Activated naive CD4-positive, alpha-beta T cell treated with Interleukin-2 at 50 U/mL for 16 hours (primary cell): ENCODE results near the gene HBP1.
"Not testable (repeated sequence)": the region's sequence is repeated elsewhere in the genome, so short reads cannot be mapped to it uniquely, and the experiment has no call there.

Source experiments
- DNase-seq: peaks from one replicate; pipeline ENCODE4 v3.0.0-alpha.2; 2020

Gene HBP1

DNA sequence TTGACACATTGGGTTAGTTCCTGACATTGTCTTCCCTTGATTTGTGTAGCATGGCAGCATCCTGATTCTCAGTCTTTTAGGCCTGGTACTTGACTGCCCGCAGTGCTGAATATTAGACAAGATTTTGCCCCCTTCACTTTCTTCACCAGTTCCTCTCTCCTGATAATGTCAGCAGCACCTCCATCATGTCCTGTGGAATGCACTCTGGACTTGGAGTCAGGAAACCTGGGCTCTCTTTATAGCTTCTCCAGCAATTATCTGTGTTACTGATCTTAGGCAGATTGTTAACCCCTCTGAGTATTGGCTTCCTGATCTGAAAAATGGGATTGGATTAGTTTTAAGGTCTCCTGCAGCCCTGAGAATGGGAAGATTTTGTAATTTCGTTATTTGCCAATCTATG, 19.0 kb downstream of the HBP1 start:
- no peak for DNase-seq

DNA sequence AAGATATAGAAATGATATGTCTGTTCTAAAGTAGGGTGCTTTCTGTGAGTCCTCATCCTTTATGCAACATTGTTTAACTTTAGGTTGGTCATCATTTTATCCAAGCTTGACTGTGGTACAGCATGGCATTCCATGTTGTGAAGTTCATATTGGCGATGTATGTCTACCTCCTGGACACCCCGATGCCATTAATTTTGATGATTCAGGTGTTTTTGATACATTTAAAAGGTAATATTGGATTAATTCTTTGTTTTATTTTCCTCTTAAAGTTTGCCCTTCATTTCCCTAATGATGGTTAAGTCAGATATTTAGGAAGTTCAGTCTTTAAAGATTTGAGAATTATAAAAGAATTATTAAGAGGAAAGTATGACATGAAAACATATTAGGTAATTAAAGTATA, 21.3 kb downstream of the HBP1 start:
- no peak for DNase-seq

DNA sequence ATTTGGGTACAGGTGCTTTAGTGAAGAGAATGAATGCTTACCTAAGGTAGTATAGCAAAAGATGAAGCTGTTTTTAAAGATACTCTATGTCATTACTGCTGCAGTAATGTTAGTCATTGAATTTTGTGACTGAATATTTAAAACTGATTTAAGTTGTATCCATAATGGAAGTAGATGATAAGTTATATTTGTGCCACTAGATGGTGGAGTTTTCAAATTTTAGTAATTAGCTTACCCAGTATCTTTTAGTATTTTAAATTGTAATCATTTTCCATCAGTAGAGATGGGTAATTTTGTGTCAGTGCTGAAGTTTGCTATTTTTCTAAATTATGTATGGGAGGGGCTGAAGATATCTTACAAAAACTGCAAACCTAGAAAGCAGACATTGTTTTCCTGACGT, 25.2 kb downstream of the HBP1 start:
- no peak for DNase-seq

DNA sequence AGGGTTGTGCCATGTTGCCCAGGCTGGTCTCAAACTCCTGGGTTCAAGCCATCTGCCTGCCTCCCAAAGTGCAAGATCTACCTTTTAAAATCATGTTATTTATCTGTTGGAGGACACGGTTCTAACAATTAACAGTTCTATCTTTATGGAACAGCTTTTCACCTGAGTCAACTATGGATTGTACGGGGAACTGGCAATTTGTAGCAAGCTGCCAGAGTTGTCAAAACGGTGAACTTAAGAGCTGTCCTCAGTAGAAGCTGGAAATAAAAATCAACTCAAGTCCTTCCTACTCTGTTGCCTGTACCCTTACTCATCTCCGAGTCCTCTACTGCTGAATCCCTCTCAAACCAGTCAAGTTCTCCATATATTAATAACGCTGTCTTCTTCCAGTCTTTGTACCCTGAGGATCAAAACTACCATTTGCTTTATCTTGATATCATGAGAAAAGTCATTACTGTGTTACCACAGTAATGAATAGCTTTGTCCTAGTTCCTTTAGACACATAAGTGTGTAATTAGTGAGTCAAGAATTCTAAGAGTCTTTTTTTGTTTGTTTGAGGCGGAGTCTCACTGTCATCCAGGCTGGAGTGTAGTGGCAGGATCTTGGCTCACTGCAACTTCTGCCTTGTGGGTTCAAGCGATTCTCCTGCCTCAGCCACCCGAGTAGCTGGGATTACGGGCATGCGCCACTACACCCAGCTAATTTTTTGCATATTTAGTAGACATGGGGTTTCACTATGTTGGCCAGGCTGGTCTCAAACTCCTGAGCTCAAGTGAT, 28.2 kb downstream of the HBP1 start:
- DNase-seq: no peak

DNA sequence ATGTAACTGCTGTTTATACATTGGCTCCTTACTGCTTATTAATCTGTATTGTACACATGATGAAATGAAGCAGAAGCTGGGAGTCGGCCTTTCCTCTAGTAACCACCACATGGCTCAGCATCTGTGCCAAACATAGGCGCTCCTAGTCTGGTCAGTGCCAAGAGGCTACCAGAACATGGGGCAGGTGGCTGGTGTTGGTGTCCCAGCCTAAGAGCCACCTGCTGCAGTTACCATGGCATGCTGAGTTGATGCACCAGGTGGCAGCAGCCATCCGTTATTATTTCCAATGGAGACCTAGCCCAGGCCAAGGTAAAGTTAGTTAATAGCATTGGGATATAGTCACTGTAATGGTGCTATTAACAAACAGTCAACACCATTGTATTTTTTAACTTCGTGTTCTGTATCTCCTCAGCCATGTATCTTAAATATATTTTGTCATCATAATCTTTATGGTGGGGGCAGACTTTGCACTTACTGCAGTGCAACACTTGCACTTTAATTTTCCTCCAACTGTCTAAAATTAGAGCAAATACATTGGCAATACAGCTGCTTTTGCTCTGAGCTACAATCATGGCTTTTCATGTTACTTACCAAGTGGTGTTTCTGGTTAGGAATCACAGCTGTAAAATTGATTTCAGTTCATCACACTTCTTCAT, 33.1 kb downstream of the HBP1 start:
- peak; percentile 34 for DNase-seq

DNA sequence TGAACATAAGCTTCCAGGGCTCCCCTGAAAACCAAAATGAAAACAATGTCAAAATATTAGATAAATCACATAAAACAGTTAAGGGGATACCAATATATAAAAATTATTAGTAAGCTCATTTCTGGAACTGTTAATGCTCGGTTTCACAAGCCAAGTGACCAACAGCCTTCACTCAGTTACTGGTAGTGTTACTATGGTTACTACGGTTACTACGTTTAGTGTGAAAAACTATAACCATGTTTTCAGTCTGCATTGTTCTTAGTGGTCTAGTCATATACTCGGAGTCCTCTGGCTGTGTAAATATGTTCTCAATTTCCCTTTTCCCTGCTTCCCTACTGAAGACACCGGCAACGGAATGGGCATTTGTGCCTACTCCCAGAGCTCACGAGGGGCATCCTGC, 34.8 kb downstream of the HBP1 start:
- DNase-seq: no peak

DNA sequence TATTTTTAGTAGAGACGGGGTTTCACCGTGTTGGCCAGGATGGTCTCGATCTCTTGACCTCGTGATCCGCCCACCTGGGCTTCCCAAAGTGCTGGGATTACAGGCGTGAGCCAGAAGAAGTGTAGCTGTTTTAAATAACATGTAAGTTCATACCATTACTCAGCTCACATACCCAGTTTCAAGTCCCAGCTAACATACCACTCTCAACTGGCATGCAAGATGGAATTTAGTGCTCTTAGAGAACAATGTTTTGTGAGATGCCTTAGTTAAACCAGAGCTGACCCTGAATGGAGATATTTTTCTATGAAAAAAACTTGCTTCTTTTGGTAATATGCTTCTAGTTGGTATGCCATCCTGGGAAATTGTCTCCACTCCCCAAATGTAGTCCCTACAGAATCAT, 37.3 kb downstream of the HBP1 start:
- DNase-seq: no peak

DNA sequence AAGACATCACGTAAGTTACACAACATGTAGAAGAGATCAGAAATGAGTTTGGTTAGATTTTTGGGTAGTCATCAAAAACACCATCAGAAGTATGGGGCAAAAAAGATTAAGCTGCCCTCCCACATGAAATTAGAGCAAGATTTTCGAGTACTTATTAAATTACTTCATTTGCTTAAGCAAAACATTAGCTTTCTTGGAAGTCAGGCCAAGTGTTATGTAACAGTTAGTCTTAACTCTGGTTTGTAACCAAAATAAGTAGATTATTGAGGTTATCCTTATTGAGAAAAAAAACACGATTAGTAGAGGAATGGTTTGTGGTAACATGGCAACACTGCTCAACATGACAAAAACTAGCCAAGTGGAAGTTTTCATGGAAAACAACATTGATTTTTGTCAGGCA, 37.9 kb downstream of the HBP1 start:
- no peak for DNase-seq

DNA sequence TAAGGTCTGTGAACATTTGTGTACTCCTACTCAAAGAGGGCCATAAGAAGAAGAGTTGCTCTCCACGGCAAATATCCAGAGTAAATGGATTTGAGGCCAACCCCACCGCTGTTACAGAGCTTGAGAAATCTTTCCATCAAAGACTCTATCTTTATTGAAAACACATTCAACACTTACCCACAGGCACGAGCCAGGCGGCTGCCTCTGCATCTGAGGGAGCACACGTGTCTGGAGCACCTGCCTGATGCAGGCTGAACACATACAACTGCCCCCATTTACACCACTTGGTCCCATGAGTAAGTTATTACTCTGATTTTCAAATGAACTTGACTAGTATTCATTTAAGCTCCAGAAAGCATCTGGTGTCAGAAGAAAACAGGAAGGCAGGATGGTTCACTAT, 38.7 kb downstream of the HBP1 start:
- DNase-seq: no peak

DNA sequence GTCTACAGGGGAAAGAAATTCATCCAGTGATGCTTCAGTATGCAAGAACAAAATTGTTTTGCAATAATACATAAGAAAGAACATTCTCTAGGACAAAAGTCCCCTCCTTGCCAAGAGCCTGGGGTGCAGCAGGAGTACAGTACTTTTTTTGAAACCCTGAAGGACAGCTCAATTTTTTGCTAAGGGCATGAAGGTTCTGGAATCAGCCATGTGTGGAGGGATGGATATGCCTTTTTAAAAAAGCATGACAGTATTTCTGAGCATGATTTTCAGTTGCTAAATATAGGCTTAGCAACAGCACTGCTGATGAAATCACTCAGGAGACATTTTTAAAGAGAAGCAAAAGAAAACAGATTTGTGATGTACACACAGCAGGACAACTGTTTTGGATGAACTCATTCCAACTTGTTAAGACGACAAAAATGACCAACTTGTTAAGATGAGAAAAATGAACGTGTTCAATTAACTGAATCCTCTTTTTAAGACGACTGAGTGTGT, 39.3 kb downstream of the HBP1 start:
- DNase-seq: no peak

DNA sequence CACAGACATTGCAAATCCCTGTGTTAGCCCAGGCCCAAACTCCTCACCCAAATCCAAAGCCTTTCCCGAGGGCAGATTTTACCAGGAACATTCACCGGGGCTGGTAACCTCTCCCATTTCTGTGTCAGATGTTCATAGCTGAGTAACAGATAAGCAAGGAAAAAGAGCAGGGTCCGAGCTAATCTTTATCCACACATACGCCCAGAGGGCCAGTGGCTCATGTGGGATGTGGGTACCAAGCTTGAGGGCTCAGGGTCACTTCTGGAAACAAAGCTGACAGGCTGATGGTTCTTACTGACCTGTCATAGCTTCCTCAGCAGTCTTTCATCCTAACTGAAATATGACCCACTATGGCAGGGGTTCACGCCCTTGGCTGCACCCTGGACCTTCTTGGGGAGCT, 39.8 kb downstream of the HBP1 start:
- no peak for DNase-seq

DNA sequence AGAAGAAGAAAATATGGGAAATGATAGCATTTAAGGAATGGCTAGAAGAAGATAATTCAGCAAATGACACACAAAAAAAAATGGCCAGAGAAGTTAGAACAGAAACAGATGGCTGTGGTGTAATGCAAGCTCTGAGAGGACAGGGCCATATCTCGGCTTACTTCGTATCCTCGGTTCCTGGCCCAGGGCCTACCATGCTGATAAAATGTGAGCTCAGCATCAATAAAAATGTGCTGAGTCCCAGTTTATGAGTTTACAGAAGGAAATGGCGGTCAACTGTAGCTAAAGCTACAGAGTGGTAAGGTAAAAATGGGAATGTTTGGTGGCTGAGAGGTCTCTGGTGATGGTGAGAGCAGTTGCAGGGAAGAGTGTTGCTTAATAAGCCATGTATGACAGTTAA, 40.8 kb downstream of the HBP1 start:
- no peak for DNase-seq

DNA sequence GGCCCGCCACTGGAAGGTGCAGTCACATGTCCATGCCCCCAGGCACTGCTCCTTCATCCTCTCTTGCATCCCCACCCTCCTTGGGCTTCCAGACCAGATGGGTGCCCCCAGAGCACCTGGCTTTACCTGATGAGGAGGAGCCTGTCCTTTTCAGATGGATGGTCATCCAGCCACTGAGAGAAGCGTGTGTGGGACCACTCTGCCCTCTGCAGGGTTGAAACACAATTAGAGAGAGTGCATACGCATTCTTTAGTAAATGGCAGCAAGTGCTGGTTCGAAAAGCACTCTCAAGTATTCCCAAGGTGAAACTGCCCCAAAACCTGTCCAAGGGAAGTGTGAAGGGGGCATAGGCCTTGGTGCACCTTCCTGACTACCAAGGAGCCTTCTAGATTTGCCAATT, 41.6 kb downstream of the HBP1 start:
- DNase-seq: no peak

DNA sequence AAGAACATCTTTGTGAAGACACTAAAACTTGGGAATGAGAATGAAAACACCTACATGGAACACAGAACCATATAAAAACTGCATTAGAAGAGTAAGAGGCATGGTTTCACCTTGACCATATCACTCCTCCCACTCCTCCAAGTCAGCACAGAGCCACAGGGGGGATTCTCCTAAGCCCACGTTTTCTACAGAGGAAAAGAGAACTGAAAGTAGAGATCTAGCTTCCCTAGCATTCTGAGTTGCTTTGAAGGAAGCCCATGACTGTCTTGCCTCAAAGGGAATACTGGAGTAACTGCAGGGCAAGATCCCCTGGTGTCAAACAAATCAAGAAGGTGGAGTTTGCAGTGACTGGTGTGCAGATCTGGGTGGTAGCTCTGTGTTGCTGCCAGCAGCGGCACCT, 43.9 kb downstream of the HBP1 start:
- no peak for DNase-seq

DNA sequence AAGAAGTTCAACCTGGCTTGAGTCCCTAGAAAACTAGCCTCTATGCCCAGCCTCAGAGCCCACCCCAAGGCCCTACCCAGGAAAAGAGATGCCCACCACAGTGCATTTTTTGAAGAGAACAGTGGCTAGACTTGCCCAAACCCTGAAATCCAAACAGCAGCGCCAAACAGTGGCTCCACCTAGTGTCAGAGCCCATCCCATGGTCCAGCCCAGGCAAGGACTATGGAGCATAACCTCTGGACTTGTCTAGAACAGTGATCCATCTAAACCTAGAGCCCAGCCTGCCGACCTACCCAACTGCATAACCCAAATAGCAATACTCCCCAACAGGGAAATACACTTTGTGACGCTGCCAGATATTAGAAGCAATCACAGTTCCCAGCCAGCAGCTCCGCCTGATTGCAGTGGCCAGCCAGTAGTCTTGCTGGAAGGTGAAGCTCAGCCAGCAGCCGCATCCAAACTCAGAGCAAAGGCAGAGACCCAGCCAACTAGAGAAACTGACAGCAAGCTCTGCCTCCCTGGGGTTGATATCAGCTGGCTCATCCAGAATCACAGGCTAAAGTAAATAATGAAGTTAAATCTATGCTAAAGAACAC, 44.5 kb downstream of the HBP1 start:
- DNase-seq: no peak

DNA sequence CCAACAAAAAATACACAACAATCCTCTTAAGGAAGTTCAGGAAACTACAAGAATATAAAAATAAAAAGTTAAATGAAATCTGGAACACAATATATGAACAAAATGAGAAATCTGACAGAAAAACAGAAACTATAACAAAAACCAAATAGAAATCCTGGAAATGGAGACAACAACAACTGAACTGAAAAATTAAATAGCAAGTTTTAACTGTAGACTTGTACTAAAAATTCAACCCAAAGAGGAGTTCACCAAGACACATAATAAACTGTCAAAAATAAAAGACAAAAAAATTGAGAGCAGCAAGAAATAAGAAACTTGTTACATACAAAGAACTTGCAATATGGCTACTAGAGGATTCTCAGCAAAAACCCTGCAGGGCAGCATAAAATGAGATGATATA, 45.1 kb downstream of the HBP1 start:
- DNase-seq: no peak

DNA sequence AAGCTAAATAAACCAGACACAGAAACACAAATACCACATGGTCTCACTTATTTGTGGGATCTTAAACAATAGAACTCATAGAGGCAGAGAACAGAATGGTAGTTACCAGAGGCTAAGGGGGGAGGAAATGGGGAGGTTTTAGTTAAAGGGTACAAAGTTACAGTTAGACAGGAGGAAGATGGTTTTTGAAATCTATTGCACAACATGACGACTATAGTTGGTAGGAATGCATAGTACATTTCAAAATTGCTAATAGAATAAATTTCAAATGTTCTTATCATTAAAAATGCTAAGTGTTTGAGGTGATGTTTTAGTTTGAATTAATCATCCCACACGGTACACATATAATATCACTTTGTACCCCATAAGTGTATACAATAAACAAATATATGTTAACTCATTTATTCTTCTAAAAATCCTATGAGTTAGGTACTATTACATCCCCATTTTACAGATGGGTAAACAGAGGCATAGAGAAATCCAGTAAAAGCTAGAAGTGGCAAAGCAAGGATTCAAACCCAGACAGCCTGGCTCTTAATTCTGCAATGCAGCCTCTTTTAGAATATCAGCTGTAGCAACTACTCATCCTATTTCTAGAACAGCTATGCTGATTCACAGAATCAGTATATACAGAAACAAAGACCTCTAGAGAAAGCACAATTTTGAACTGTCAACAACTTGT, 50.9 kb downstream of the HBP1 start:
- no peak for DNase-seq

DNA sequence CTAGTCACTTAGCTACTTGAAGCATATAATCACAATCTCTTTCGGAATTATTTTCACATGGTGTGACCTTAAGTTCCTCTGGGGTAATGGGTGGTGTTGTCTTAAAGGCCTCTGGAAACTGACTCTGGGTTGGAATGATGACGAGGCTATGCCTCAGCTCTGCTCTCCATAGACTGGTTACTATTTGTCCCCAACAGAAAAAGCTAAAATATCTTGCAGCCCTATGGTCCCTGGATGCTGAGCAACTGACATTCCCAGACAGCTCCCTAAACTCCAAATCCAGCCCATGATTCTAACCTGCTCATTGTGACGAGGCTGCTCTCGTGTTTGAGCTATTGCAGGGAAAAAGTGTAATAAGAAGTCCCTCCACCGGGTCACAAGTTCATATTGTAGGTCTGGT, 51.6 kb downstream of the HBP1 start:
- no peak for DNase-seq

DNA sequence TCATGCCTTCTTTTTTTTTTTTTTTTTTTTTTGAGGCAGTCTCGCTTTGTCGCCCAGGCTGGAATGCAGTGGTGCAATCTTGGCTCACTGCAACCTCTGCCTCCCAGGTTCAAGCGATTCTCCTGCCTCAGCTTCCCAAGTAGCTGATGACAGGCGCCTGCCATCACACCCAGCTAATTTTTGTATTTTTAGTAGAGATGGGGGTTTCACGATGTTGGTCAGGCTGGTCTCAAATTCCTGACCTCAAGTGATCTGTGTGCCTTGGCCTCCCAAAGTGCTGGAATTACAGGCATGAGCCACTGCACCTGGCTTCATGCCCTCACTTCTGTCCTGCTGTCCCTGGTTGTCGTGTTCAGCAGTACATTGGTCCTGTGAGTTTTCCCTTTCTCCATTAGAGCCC, 52.0 kb downstream of the HBP1 start:
- DNase-seq: not testable (repeated sequence)

DNA sequence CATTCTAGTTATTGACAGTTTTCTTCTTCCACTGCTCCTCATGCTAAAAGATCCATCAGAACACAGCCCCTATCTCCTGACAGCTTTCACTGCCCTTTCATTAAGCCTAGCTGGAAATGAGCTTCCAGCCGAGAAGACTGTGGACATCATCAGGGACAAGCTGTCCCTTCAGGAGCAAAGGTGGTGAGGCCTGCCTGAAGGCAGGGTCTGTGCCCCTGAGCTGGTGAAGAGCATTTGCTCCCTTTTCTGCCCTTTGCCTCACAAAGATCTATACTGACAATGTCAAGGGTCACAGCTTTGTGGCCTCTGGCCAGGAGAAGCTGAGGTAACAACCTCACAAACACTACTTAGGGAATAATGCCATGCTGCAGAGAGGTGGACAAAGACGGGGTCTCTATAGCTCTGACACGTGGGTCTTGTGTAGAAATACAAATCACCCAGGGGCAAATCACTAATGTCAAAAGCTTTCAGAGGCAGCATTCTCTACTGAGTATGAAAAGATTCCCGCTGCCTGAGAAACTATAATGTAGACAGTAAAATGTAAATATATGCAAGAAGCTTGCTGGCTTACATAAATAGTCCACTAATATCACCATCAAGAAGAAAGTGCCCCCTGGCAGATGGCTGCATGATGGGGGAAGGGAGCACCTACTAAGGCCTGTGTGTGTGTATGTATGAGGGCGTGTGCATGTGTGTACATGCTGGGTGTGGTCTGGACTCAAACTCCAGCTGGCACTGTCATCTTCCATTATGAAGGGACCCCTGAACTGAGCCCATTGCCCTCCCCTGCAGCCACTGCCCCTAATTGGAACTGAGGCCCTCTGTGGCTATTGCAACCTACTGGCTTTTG, 55.8 kb downstream of the HBP1 start:
- no peak for DNase-seq

DNA sequence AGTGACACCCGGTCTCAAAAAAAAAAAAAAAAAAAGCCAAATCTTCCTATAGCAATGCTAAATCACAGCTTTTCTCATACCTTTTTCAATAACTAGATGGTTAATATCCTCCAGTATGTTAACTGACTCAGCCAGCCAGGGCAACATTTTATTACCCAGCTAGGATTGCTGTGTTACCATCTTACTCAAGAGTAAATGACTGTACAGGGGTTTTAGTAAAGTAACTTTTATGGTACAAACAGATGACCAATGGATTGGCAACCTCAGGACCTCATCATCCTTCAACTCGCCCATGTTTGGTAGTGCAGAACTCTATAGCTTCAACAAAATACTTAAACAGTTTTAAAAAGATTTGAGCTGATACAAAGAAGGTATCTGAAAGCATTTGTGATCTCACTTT, 59.5 kb downstream of the HBP1 start:
- no peak for DNase-seq

DNA sequence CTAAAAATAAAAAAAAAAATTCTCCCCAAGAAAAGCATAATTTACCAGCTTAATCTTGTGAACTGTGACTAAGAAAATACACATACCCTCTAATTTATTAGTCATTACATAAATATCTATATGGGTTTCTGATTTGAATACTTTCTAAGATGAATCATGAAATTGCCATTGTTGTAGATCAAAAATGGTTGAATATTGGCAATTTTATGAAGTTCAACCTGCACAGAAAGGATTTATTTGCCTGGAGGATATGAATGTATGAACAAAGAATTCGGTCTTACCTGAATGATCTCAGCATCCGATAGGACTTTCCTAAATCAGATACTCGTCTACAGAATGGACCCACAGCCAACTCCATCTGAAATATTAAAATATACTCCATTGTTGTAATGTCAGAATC, 61.5 kb downstream of the HBP1 start:
- no peak for DNase-seq

DNA sequence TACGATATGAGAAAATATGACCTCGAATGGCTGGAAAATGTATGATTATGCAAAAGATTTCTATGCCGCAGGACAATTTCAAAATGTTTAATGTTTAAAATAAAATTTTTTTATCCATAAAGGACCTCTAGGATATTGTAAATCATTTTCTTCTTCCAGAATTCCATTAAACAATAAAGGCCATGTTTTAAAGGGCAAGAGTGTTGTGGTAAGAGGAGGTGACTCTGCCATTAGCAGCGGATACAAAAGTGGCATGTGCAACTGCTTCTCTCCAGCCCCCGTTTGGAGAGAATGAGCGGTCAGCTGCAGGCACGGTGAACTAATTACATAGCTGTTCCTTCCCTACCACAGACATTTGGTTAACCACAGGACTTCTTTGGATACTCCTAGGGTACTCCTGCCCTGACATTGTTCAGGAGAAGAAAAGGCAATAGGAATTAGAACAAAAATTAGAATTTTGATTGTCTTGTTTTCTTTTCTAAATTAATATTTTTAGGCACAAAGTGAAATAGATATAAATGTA, 63.8 kb downstream of the HBP1 start:
- DNase-seq: no peak
